ENCODE measurements around the gene HOXA5. TPM values are rescaled to one million over a fixed set of nuclear protein-coding genes. Genes with fewer than 3 reads are reported as not detected.

Gene HOXA5
- total and polyA plus RNA-seq, 10 of the 15 experiments (the other 5 are each of a cell fraction or from before 2014, with no cell fraction given), result 0.05 to 0.13 TPM; not detected in 8

- ChIA-PET RAD21 (ENCODE audit: unreplicated experiment) (no interaction called here), CTCF (interaction anchor here (0.7 kb wide), 1 partner anchor 9 kb away, joined by 3 read pairs; no protein-coding TSS in a partner anchor), SMC1A (ENCODE audit: uncharacterized antibody, unreplicated experiment) (interaction anchor here (0.6 kb wide), 1 partner anchor 590 kb away, joined by 3 read pairs; no protein-coding TSS in a partner anchor), POLR2A (no interaction called here)
- intact Hi-C loops (cut with micrococcal nuclease; ENCODE audit: unreplicated experiment), result no loop called here
- ATAC-seq (no peak), DNase-seq (ENCODE audit: low read depth, low spot score) (no peak), FAIRE-seq (no peak)
- no peaks in the 10 kb centered on the region; the same call in 2 of the 3 replicates for H3K9me3 ChIP-seq (replicated peaks; ENCODE audit: control insufficient read depth, insufficient read depth, low read length)
- H4K20me1 ChIP-seq (ENCODE audit: control insufficient read depth, insufficient read depth), result 0 out of 2 replicates have a peak, but pooled peaks cover 3% of the 10 kb centered on the region
- peaks cover 41 to 51% of the 10 kb centered on the region in 2 experiments for H3K27me3 ChIP-seq (replicated peaks in 1 of 2; ENCODE audit: control insufficient read depth in 2 of 2, insufficient read depth in 2 of 2, low read length in 1 of 2)
- H3K4me1 ChIP-seq (ENCODE audit: control insufficient read depth, insufficient read depth, low read length), result no peaks in the 10 kb centered on the region
- H3K27ac ChIP-seq (ENCODE audit: control insufficient read depth, insufficient read depth), result no peak overlapping the region
- no peaks in the 10 kb centered on the region for H3K36me3 ChIP-seq (ENCODE audit: control insufficient read depth in 2 of 2, insufficient read depth in 2 of 2, low read length in 1 of 2)
- H3K9ac ChIP-seq (ENCODE audit: control insufficient read depth, insufficient read depth, low read length), result no peak overlapping the region
- WGBS (ENCODE audit: insufficient coverage, insufficient replicate concordance, low lambda C conversion rate, missing lambda C conversion rate), result 21% methylated on average over 46 of the region's 49 CpGs
- no peaks in the 10 kb centered on the region for H3K79me2 ChIP-seq (ENCODE audit: control insufficient read depth, insufficient read depth, low read length)
- H3K4me2 ChIP-seq (ENCODE audit: control insufficient read depth, insufficient read depth), result no peak overlapping the region
- no TSS peak for BruUV-seq (replicated peaks)
- in situ Hi-C loops (cut with MboI), result no loop called here
- no peak overlapping the region for H2AFZ ChIP-seq (ENCODE audit: control insufficient read depth, low read depth, low read length)
- TF ChIP-seq IKZF1 (conservative IDR thresholded peaks at IDR 0.05), result no peak
- TF ChIP-seq TAF1 (IDR thresholded peaks at IDR 0.05; ENCODE audit: borderline replicate concordance, low read depth, low read length), result no peak
- TF ChIP-seq RBBP5 (conservative IDR thresholded peaks at IDR 0.05), result no peak
- no peak for TF ChIP-seq SUPT20H (IDR thresholded peaks at IDR 0.05; ENCODE audit: borderline replicate concordance, control insufficient read depth, low read depth, low read length)
- TF ChIP-seq HDAC6 (IDR thresholded peaks at IDR 0.05; ENCODE audit: unreplicated experiment), result no peak
- TF ChIP-seq EP300 (IDR thresholded peaks at IDR 0.05; ENCODE audit: borderline replicate concordance in 1 of 2, control insufficient read depth in 1 of 2, low read depth in 2 of 2, low read length in 2 of 2), result no peak
- no peak for TF ChIP-seq GATAD2B (conservative IDR thresholded peaks at IDR 0.05; ENCODE audit: low read depth)
- no peak for TF ChIP-seq SMARCA5 (IDR thresholded peaks at IDR 0.05)
- no peak for TF ChIP-seq ETV6 (conservative IDR thresholded peaks at IDR 0.05 in 1 of 2, IDR thresholded peaks at IDR 0.05 in 1 of 2; ENCODE audit: borderline replicate concordance in 1 of 2, low read depth in 1 of 2)
- TF ChIP-seq IRF4 (IDR thresholded peaks at IDR 0.05; ENCODE audit: low read depth, low read length), result no peak
- TF ChIP-seq USF2 (IDR thresholded peaks at IDR 0.05; ENCODE audit: borderline replicate concordance, low read depth, low read length), result no peak
- TF ChIP-seq PAX5 (IDR thresholded peaks at IDR 0.05; ENCODE audit: borderline replicate concordance, low read depth, low read length), result no peak
- H3K4me3 ChIP-seq, result no peak overlapping the region
Observed at GRCh38 chr7:27188386-27189294, 45.2 kb upstream of the HOXA5 start.
